SK-N-DZ (cell line): Measurements from ENCODE around the gene CNRIP1.

ENCODE experiments used
- DNase-seq: peaks from one replicate; pipeline ENCODE4 v3.0.0-alpha.2; 2015; ENCODE audit warnings: low spot score

Gene CNRIP1

DNA sequence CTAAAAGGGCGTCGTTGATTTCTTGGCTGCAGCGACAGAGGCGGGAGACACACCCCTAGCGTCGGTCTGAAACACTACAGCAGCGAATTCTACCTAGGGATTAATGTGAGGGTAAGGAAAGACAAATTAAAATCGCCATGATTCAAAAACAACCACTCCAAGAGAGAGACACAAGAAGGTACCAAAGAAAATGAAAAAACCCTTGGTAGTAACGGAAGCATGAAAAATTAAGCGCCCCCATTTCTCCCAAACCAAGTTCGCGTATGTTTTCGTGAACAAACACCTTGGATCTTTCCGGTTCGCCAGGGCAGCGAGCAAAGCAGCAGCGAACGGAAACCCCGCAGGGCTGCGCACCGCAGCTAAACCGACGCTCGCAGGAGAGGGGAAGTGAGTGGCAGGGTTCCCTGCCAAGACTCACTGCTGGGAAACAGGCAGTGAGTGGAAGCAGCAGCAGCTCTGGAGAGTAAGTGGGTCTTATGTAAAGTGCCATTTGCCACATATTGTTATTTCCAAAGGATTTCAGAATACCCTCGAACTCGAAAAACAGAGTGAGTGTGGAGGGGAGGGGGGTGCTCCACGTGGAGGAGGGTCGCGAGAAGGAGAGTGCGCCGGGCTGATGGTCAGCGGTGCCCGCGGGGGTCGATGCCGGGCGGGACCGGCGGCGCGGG, 68.4 kb downstream of the CNRIP1 start:
- DNase-seq: peak; percentile 83

GRCh38 chr2:68250652-68251186, 69.0 kb downstream of the CNRIP1 start:
- no peak for DNase-seq

DNA sequence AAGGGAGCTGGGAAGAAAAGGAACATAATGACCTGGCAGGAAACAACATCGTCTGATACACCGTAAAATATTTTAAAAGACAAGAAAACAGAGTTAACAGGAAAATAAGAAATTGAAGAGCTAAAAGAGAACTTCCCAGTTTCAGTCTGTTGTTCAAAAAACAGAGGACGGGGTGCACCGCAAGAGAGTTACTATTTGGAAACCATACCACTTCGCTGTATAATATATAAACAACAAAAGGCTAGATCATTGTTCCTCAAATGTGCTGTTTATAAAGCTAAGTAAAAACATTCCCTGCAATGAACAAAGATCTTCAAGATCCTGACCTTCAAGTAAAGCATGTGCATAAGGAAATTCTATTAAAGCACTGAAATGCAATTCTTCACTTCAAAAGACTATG, 69.6 kb downstream of the CNRIP1 start:
- no peak for DNase-seq

DNA sequence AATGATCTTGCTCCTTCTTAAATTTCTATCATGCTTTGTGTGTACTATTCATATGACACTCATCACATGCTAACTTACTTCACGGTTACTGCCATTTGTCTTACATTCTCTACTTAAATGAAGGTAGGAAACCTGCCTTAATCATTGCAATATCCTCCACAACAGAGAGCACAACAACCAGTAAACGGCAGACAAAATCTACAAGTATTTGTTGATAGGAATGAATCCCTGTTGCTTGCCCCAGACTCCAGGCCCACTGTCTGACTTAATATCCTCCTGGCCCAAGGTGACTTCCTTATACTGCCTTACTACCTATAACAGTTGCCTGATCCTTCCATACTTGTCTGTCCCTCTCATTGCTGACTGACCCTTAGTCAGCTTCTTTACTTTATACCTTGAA, 70.9 kb downstream of the CNRIP1 start:
- DNase-seq: no peak

GRCh38 chr2:68248361-68248760, 71.4 kb downstream of the CNRIP1 start:
- DNase-seq: no peak

GRCh38 chr2:68246396-68246795, 73.4 kb downstream of the CNRIP1 start:
- no peak for DNase-seq

GRCh38 chr2:68245672-68246071, 74.1 kb downstream of the CNRIP1 start:
- no peak for DNase-seq

DNA sequence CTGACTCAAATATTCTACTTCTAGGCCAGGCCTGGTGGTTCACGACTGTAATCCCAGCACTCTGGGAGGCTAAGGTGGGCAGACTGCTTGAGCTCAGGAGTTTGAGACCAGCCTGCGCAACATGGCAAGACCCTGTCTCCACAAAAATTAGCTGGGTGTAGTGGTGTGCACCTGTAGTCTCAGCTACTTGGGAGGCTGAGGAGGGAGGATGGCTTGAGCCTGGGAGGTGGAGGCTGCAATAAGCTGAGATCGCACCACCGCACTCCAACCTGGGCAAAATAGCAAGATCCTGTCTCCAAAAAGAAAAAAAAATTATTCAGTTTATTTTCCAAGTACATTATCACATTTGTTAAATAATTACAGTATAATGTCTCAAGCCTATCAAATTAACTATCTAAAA, 74.7 kb downstream of the CNRIP1 start:
- no peak for DNase-seq

- no peak for DNase-seq
Measured at GRCh38 chr2:68244456-68244855, 75.3 kb downstream of the CNRIP1 start.
